COLO668 (cell line): Measurements from ENCODE around the gene PHETA2.
"Not testable (repeated sequence)": the region's sequence is repeated elsewhere in the genome, so short reads cannot be mapped to it uniquely, and the experiment has no call there.

Experiments
- DNase-seq: peaks from one replicate; lab custom pipeline; 2025; ENCODE audit not compliant: unreplicated experiment; lab: John Stamatoyannopoulos, UW

PHETA2 gene

DNA sequence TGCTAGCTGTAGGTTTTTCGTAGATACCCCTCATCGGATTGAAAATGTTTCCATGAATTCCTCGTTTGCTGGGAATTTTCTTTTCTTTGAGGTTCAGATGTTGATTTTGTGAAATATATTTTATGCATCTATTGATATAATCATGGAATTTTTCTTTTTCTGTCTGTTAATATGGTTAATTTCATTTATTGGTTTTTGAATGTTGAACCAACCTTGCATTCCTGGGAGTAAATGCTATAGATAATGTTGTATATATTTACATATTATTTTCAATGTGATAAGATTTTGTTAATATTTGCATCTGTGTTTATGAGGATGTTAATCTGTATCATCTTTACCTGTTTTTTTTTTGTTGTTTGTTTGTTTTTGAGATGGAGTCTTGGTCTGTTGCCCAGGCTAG is 27.2 kb downstream of the PHETA2 start:
- DNase-seq = no peak

DNA sequence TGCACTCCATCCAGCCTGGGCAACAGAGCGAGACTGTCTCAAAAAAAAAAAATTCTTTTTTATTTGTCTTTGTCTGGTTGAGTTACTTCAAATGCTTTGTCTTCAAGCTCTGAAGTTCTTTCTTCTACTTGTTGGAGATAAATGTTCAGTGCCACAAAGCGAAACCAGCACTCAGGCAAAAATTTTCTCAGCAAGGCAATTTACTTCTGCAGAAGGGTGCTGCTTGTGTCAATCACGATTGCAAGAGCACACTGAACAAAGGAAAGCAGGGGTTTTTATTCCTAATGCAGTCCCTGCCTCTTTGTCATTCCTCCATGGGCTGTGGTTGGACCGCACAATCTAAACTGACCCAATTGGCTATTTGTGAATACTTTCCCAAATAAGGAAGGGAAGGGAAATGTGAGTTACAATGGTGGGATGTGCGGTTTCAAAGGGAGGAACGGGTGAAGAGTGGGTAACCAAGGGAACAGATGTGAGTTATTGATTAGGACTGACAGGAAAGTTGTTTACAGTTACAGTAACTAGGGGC is 30.3 kb downstream of the PHETA2 start:
- not testable (repeated sequence) for DNase-seq

DNA sequence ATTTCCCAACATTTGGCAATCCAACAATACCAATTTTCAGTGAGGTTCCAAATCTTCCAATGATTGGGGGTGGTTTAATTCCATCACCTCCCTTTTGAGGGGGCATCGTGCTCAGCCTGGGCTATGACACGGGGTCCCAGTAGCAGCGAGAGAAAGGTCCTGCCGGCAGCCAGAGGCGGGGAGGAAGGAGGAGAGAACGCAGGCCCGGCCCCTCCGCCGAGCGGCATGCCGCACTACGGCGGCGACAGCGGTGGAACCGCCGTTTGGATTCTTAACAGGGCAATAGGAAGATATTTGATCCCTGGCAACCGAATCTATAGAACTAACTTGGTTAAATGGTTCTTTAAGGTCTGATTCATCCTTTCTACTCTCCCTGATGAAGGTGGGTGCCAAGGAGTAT is 34.8 kb downstream of the PHETA2 start:
- DNase-seq = no peak

DNA sequence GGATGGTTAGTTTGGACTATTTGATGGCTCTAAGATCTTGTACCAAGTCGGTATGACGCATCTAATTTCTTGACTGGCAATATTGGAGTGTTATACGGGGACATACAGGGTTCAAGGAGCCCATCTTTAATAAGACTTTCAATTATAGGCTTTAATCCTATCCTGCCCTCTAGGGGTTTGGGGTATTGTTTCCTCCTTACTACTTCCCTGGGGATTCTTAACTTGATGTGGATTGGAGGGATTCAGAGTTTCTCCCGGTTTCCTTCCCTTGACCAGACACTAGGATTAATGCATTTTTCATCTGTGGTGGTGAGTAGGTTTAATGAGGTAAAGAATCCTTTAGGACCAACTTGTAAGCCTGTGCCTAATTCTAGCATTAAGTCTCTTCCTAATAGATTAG is 37.8 kb downstream of the PHETA2 start:
- no peak for DNase-seq

DNA sequence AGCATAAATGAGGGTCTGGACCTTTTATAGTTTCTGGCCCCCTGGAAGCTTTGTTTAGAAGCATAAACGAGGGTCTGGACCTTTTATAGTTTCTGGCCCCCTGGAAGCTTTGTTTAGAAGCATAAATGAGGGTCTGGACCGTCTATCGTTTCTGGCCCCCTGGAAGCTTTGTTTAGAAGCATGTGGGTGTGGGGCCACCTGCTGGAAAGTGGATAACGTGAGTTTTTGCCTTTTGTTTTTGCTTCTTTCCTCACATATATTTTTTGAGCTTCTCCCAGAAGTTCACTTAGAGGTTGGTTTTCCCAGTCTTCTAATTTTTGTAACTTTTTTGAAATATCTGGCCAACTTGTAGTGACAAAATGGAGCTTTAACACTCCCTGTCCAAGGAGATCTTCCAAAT is 38.7 kb downstream of the PHETA2 start:
- DNase-seq = not testable (repeated sequence)

DNA sequence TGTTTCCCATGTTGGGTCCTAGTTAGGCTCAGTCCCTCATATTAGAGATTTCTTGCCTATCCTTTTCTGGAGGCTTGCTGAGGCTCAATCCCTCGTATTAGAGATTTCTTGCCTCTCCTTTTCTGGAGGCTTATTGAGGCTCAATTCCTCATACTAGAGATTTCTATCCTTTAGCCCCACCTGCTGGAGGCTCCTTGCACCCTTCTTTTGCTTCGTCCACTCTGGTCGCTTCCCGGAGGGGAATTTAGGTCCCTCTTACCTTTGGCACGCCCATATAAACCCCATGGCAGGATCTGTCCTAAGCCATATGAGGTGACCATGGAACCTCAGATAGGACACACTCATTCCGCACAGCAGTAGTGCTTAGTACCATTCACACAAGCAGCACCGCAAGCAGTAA is 40.7 kb downstream of the PHETA2 start:
- DNase-seq = peak; percentile 11

DNA sequence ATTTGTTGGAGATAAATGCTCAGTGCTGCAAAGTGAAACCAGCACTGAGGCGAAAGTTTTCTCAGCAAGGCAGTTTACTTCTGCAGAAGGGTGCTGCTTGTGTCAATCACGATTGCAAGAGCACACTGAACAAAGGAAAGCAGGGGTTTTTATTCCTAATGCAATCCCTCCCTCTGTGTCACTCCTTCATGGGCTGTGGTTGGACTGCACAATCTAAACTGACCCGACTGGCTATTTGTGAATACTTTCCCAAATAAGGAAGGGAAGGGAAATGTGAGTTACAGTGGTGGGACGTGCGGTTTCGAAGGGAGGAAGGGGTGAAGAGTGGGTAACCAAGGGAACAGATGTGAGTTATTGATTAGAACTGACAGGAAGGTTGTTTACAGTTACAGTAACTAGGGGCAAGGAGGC is 41.4 kb downstream of the PHETA2 start:
- not testable (repeated sequence) for DNase-seq

DNA sequence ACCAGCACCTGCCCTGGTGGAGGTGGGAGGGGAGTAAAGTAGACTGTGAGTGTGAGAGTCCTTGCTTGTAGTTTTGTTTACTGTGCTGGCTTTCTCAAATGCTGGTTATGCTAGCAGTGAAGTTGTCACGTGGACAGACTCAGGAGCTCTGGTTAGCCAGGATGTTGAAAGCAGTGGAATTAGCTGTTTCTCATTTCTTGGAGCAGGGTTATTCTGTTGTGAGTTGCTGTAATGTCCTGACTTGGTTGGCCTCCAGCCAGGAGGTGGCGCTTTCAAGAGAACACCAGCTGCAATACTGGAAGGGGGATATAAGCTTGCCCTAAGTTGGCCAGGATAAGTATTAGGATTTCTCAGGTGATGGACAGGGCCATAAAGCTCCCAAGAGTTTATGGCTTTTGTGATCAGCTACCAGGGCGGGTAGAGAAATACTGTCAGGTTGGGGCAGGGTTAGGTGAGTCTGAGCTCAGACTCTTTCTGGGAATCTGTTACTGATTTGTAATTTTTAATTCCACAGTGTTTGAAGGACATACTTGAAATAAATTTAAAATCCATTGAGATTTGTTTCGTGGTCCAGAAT is 42.9 kb downstream of the PHETA2 start:
- DNase-seq = no peak

DNA sequence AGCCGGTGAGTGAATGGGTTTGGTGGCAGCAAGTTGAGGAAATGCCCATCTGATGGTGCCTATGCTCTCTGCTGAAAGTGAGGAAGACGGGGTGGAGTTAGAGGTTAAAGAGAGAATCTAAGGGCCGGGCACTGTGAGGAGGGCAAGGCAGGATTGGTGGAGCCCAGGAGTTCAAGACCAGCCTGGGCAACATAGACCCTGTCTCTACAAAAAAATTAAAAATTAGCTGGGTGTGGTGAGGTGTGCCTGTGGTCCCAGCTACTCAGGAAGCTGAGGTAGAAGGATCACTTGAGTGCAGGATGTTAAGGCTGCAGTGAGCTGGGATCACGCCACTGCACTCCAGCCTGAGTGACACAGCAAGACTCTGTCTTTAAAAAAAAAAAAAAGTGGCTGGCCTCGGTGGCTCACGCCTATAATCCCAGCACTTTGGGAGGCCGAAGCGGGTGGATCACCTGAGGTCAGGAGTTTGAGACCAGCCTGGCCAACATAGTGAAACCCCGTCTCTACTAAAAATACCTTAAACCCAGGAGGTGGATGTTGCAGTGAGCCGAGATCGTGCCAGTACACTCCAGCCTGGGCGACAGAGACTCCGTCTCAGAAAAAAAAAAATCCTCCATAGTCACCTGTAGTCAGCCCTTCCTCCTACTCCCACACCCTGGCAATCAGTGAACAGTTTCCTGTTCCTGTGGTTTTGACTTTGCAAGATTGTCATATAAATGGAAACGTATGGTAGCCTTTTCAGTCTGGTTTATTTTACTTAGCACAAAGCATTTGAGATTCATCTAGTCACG is 46.4 kb downstream of the PHETA2 start:
- not testable (repeated sequence) for DNase-seq

DNA sequence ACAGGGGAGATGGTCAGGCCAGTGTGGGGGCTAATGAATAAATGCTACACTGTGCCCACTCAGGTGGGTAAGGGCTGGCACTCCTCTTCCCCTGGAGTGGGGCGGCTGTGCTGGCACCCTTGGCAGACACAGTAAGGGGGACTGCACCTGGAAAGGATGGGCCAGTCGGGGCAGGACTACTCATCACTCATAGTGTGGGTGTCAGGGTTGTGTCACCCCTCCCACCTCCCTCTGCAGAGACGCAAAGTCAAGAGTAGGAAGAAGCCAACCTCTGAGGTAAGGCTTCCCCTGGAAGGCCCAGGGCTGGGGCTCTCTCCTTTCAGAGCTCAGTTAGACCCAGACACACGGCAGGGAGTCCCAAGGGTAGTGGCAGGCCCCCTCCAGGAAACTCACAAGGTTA is 49.5 kb downstream of the PHETA2 start:
- DNase-seq = not testable (repeated sequence)

DNA sequence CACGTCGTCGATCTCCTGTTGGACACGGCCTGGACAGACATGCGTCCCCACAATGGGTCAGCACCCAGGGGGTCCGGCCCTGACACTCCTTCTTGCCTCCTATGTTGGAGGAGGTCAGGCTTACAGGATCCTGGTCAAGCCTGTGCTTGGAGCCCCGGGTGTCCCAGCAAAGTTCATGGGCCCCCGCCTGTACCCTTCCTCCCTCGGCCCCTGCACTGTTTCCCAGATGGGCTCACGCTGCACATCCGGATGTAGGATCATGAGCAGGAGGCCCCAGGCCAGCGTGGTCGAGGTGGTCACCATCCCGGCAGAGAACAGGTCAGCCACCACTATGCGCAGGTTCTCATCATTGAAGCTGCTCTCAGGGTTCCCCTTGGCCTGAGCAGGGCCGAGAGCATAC is 53.6 kb downstream of the PHETA2 start:
- no peak for DNase-seq

DNA sequence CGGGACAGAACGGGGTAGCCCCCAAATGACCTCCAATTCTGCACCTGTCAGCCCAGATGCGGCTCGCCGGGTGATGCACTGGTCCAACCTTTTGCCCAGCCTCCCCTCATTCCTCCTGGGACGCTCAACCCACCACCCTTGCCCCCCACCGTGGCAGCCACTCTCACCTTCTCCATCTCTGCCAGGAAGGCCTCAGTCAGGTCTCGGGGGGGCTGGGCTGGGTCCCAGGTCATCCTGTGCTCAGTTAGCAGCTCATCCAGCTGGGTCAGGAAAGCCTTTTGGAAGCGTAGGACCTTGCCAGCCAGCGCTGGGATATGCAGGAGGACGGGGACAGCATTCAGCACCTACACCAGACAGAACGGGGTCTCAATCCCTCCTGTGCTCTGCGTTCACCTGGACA is 54.0 kb downstream of the PHETA2 start:
- not testable (repeated sequence) for DNase-seq
